Transverse colon (tissue), 4 donors: Measurements from ENCODE around the gene BCAS1. TPM values are rescaled to one million over a fixed set of nuclear protein-coding genes. Genes with fewer than 3 reads are reported as not detected.

Experiments
- DNase-seq: peaks from one replicate; pipeline ENCODE4 v3.0.0-alpha.2; 2019
- H3K27ac ChIP-seq, 4 donors: fragments of 200-600 bp; sonication (generic); 2 replicates each; pipeline ENCODE4 v1.5.1; 2016 to 2018; ENCODE audit warnings: inconsistent platforms in 4 of 4
- H3K27me3 ChIP-seq: fragments of 200-600 bp; sonication (generic); 2 replicates; pipeline ENCODE4 v1.5.1; 2017; ENCODE audit warnings: inconsistent platforms
- H3K36me3 ChIP-seq, 4 donors: fragments of 200-600 bp; sonication (generic); 2 replicates each; pipeline ENCODE4 v1.5.1; 2017 to 2019; ENCODE audit warnings: inconsistent platforms in 4 of 4
- H3K4me1 ChIP-seq, 4 donors: fragments of 200-600 bp; sonication (generic); 2 replicates each; pipeline ENCODE4 v1.5.1; 2017 to 2020; ENCODE audit warnings: inconsistent platforms in 4 of 4
- H3K4me3 ChIP-seq, 4 donors: fragments of 200-600 bp; sonication (generic); 1 replicate in 1 of 4; 2 replicates in 3 of 4; pipeline versions ENCODE4 v1.5.1 to v1.6.1; 2017 to 2019; ENCODE audit warnings: inconsistent platforms in 4 of 4
- H3K9me3 ChIP-seq, 2 donors: fragments of 200-600 bp; sonication (generic); 2 replicates each; pipeline ENCODE4 v1.5.1; 2017 to 2019; ENCODE audit warnings: inconsistent platforms in 2 of 2
- EP300 ChIP-seq: sonication (generic); formaldehyde crosslinking; IDR thresholded peaks from one replicate; pipeline ENCODE4 v1.6.1; 2017; ENCODE audit warnings: antibody characterized with exemption, low read depth
- POLR2A ChIP-seq: fragments of 450-650 bp; IDR thresholded peaks from one replicate; pipeline ENCODE4 v1.6.1; 2016; ENCODE audit warnings: antibody characterized with exemption, mild to moderate bottlenecking, moderate library complexity
- POLR2AphosphoS5 ChIP-seq, 3 donors: sonication (generic); formaldehyde crosslinking; IDR thresholded peaks; one replicate each; pipeline ENCODE4 v1.6.1; 2016; ENCODE audit warnings: antibody characterized with exemption in 3 of 3
- WGBS, 2 donors: methylation state at CpG; one replicate each; pipeline ENCODE4 v1.1.5; 2018; ENCODE audit warnings: low coverage in 1 of 2; 5-methylcytosine and 5-hydroxymethylcytosine counted together
- in situ Hi-C, 4 donors: fragments of 200-750 bp; cut with MboI; loops; one replicate each; pipeline versions ENCODE4 v1.15.0 to v1.15.1; 2017; ENCODE audit warnings: low sequenced_read_pairs in 3 of 4, low pct_ligation_motif_present in 1 of 4, low pct_unique_long_range_greater_than_20kb in 1 of 4
- intact Hi-C: fragments of 100-400 bp; cut with DNase I; formaldehyde crosslinking; loops from one replicate; pipeline ENCODE4 v1.15.1; 2023; ENCODE audit warnings: low total_unique reads
- total RNA-seq, 4 donors: library from RNA; depleted of rRNA; stranded (reverse); fragments of >200 nt; gene quantifications; one replicate each; pipeline ENCODE4 v1.1.0, GENCODE V29; 2016
- TF ChIP-seq, protein P1 (sequence below), 5 experiments: fragments of 200-600 bp in 3 of 5; fragments of 450-650 bp in 2 of 5; sonication (generic) in 3 of 5; IDR thresholded peaks; 1 replicate in 2 of 5; 2 replicates in 3 of 5; pipeline ENCODE4 v1.5.1; 2016 to 2017; ENCODE audit warnings: antibody characterized with exemption in 5 of 5, inconsistent platforms in 3 of 5, mild to moderate bottlenecking in 2 of 5, moderate library complexity in 1 of 5

Gene BCAS1
- total RNA-seq, 4 donors from 2014 or later, result 68.9 to 127 (median 89.0) TPM

DNA sequence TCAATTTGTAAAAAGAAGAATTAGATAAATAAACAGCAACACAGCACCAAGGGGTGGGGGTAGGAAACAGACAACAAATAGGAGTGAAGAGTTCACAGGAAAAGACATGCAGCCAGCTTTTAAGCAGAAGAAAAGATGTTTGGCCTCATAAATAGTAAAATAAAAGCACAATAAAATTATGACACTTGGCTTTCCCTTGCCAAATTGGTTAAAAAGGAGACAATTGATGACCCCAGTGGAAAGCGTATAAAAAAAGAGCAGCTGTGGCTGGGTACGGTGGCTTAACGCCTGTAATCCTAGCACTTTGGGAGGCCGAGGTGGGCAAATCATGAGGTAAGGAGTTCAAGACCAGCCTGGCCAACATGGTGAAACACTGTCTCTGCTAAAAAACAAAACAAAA is 29.1 kb downstream of the BCAS1 start:
- TF ChIP-seq POLR2AphosphoS5 (IDR thresholded peaks at IDR 0.05) (no peak), POLR2A (no peak), EP300 (no peak)
- TF ChIP-seq, protein P1, sequence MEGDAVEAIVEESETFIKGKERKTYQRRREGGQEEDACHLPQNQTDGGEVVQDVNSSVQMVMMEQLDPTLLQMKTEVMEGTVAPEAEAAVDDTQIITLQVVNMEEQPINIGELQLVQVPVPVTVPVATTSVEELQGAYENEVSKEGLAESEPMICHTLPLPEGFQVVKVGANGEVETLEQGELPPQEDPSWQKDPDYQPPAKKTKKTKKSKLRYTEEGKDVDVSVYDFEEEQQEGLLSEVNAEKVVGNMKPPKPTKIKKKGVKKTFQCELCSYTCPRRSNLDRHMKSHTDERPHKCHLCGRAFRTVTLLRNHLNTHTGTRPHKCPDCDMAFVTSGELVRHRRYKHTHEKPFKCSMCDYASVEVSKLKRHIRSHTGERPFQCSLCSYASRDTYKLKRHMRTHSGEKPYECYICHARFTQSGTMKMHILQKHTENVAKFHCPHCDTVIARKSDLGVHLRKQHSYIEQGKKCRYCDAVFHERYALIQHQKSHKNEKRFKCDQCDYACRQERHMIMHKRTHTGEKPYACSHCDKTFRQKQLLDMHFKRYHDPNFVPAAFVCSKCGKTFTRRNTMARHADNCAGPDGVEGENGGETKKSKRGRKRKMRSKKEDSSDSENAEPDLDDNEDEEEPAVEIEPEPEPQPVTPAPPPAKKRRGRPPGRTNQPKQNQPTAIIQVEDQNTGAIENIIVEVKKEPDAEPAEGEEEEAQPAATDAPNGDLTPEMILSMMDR (IDR thresholded peaks at IDR 0.05), result no peak
- in situ Hi-C loops, result no loop called here

DNA sequence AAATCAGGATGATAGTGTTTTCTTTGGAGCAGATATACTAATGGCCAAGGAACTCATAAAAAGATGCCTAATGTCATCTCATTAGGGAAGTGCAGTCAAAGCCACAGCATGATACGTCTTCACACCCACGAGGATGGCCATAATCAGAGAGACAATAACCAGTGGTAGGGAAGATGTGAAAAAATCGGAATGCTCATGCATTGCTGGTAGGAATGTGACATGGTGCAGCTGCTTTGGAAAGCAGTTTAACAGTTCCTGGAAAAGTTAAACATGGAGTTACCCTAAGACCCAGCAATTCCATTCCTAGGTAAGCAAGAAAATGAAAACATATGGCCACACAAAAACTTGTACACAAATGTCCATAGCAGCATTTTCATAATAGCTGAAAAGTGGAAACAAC is 29.9 kb downstream of the BCAS1 start:
- no peaks in the 10 kb centered on the region for H3K4me1 ChIP-seq
- intact Hi-C loops (no loop called here), in situ Hi-C loops (no loop called here)
- no peak for DNase-seq
- WGBS, 2 donors, result 50 to 72% methylated on average over 3 of the region's 3 CpGs
- H3K27ac ChIP-seq, result no peak overlapping the region
- no peaks in the 10 kb centered on the region for H3K36me3 ChIP-seq
- no peaks in the 10 kb centered on the region for H3K27me3 ChIP-seq
- no peaks in the 10 kb centered on the region for H3K9me3 ChIP-seq
- no peak overlapping the region for H3K4me3 ChIP-seq
- TF ChIP-seq, protein P1 (IDR thresholded peaks at IDR 0.05), result no peak
- TF ChIP-seq POLR2A (no peak), EP300 (no peak), POLR2AphosphoS5 (IDR thresholded peaks at IDR 0.05) (no peak)

More for the DNA sequence above, 29.1 kb downstream of the BCAS1 start:
- Histone ChIP-seq H3K27me3 (no peaks in the 10 kb centered on the region), H3K36me3 (no peaks in the 10 kb centered on the region), H3K27ac (no peak overlapping the region), H3K4me1 (no peaks in the 10 kb centered on the region), H3K4me3 (no peak overlapping the region), H3K9me3 (no peaks in the 10 kb centered on the region)
- intact Hi-C loops, result no loop called here
- no peak for DNase-seq
- WGBS, 2 donors, result 79 to 82% methylated on average over 4 of the region's 4 CpGs

DNA sequence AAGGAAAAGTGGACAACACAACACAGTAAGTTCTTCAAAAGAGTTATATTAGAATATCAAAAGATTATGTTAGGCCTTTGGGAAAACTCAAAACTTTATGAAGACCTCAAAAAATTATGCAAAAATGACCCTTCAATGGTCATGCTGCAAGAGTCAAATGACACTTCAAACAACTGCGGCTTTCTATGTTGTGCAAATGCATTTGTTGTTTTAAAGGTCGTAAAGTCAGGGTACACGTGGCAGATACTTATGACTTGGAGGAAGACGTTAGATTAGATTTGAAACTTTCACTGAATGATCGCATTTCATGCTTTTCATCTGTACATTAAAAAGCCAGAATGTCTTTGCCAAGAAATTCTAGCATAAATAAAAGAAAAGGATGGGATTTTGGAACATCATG is 31.4 kb downstream of the BCAS1 start:
- H3K9me3 ChIP-seq, result no peaks in the 10 kb centered on the region
- intact Hi-C loops, result no loop called here
- H3K27me3 ChIP-seq, result no peaks in the 10 kb centered on the region
- DNase-seq, result no peak
- in situ Hi-C loops, result no loop called here
- TF ChIP-seq EP300 (no peak), POLR2A (no peak), POLR2AphosphoS5 (IDR thresholded peaks at IDR 0.05) (no peak)
- TF ChIP-seq, protein P1 (IDR thresholded peaks at IDR 0.05), result no peak
- H3K27ac ChIP-seq, result no peak overlapping the region
- 36 to 48% methylated on average over 5 of the region's 5 CpGs for WGBS, 2 donors
- no peaks in the 10 kb centered on the region for H3K4me1 ChIP-seq
- H3K36me3 ChIP-seq, result no peaks in the 10 kb centered on the region
- no peak overlapping the region for H3K4me3 ChIP-seq

DNA sequence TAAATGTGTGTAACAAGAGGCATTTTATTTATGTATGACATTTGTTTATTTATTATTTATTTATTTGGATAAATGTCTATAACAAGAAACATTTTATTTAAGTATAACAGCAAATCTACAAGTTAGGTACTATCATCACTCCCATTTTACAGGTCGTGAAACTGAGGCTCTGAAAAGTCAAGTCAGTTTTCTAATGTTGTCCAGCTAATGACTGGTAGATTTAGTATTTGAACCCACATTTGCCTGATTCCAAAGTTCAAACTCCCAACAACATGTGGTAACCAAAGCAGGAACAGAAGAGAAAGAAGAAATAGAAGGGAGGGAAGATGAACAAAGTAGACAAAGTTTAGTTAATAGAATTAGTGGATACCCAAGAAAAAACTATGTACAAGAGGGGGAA is 32.9 kb downstream of the BCAS1 start:
- H3K4me3 ChIP-seq, result no peak overlapping the region
- DNase-seq, result no peak
- no peaks in the 10 kb centered on the region for H3K36me3 ChIP-seq
- H3K4me1 ChIP-seq, result no peaks in the 10 kb centered on the region
- H3K9me3 ChIP-seq, result no peaks in the 10 kb centered on the region
- intact Hi-C loops (no loop called here), in situ Hi-C loops (no loop called here)
- WGBS, 2 donors, result 56 to 92% methylated on average over 1 of the region's 1 CpG
- no peak overlapping the region for H3K27ac ChIP-seq
- H3K27me3 ChIP-seq, result no peaks in the 10 kb centered on the region
- TF ChIP-seq POLR2A (no peak), POLR2AphosphoS5 (IDR thresholded peaks at IDR 0.05) (no peak), EP300 (no peak)
- TF ChIP-seq, protein P1 (IDR thresholded peaks at IDR 0.05), result no peak
